ENCODE results near the gene NUP210L. TPM values are rescaled to one million over a fixed set of nuclear protein-coding genes. Genes with fewer than 3 reads are reported as not detected.
"Not testable (repeated sequence)": the region's sequence is repeated elsewhere in the genome, so short reads cannot be mapped to it uniquely, and the experiment has no call there.

Gene NUP210L
- polyA plus RNA-seq, 3 donors: 0.03 TPM; not detected in 2

- H3K4me3 Mint-ChIP-seq: no peak overlapping the region
- peaks cover 0 to 4% (median 0%) of the 10 kb centered on the region in 3 donors for H3K27me3 Mint-ChIP-seq (ENCODE audit: low read depth in 3 of 3)
- no peaks in the 10 kb centered on the region for H3K79me2 ChIP-seq (ENCODE audit: insufficient read depth, low read length)
These were observed 154.5 kb downstream of the NUP210L start for GRCh38 chr1:154000420-154000819.

GRCh38 chr1:153996882-153997281 lies 158.0 kb downstream of the NUP210L start:
- H3K9me3 Mint-ChIP-seq; H3K4me1 Mint-ChIP-seq; H4K20me1 ChIP-seq (ENCODE audit: insufficient read depth, low read length); H3K79me2 ChIP-seq (ENCODE audit: insufficient read depth, low read length); DNase-seq; H3K27ac ChIP-seq (ENCODE audit: low read depth in 1 of 2, low read length in 2 of 2); H3K9ac ChIP-seq (ENCODE audit: insufficient read depth, low read length, poor library complexity, severe bottlenecking); H3K4me2 ChIP-seq (replicated peaks; ENCODE audit: extremely low read depth, low read length, poor library complexity, severe bottlenecking); intact Hi-C loops (cut with micrococcal nuclease); H3K4me3 Mint-ChIP-seq; H2AFZ ChIP-seq (ENCODE audit: insufficient read depth, low read depth, low read length, poor library complexity, severe bottlenecking); H3K9me3 ChIP-seq (replicated peaks in 1 of 2; ENCODE audit: control insufficient read depth in 1 of 2, insufficient read depth in 1 of 2, low read length in 2 of 2); H3K27me3 Mint-ChIP-seq (ENCODE audit: low read depth in 3 of 3); H3K4me3 ChIP-seq (replicated peaks in 1 of 3; ENCODE audit: low read depth in 2 of 3, low read length in 3 of 3); H3K27me3 ChIP-seq (ENCODE audit: control insufficient read depth in 2 of 2, insufficient read depth in 2 of 2, low read length in 2 of 2); H3K27ac Mint-ChIP-seq: not testable (repeated sequence)
- H3K36me3 ChIP-seq (replicated peaks in 1 of 2; ENCODE audit: control insufficient read depth in 1 of 2, insufficient read depth in 2 of 2, low read length in 2 of 2): peaks cover 12 to 37% of the 10 kb centered on the region in 2 donors
- peaks cover 17 to 39% of the 10 kb centered on the region in 2 donors for H3K36me3 Mint-ChIP-seq
- peaks cover 2 to 11% of the 10 kb centered on the region in 2 donors for H3K4me1 ChIP-seq (ENCODE audit: control insufficient read depth in 1 of 2, insufficient read depth in 2 of 2, low read length in 2 of 2)
- WGBS (ENCODE audit: insufficient coverage): 94% methylated on average over 3 of the region's 10 CpGs

More at GRCh38 chr1:154000420-154000819, 154.5 kb downstream of the NUP210L start:
- 61% methylated on average over 2 of the region's 4 CpGs for WGBS (ENCODE audit: insufficient coverage)
- Histone ChIP-seq H4K20me1 (ENCODE audit: insufficient read depth, low read length) (no peaks in the 10 kb centered on the region), H3K4me2 (replicated peaks; ENCODE audit: extremely low read depth, low read length, poor library complexity, severe bottlenecking) (no peak overlapping the region), H3K36me3 (replicated peaks in 1 of 2; ENCODE audit: control insufficient read depth in 1 of 2, insufficient read depth in 2 of 2, low read length in 2 of 2) (peaks cover 2 to 3% of the 10 kb centered on the region in 2 donors), H3K4me1 (ENCODE audit: control insufficient read depth in 1 of 2, insufficient read depth in 2 of 2, low read length in 2 of 2) (no peaks in the 10 kb centered on the region), H3K4me3 (replicated peaks in 1 of 3; ENCODE audit: low read depth in 2 of 3, low read length in 3 of 3) (no peak overlapping the region), H2AFZ (ENCODE audit: insufficient read depth, low read depth, low read length, poor library complexity, severe bottlenecking) (no peak overlapping the region), H3K27me3 (ENCODE audit: control insufficient read depth in 2 of 2, insufficient read depth in 2 of 2, low read length in 2 of 2) (no peaks in the 10 kb centered on the region), H3K27ac (ENCODE audit: low read depth in 1 of 2, low read length in 2 of 2) (no peak overlapping the region), H3K9me3 (replicated peaks in 1 of 2; ENCODE audit: control insufficient read depth in 1 of 2, insufficient read depth in 1 of 2, low read length in 2 of 2) (no peaks in the 10 kb centered on the region), H3K9ac (ENCODE audit: insufficient read depth, low read length, poor library complexity, severe bottlenecking) (no peak overlapping the region)
- Mint-ChIP-seq H3K9me3 (peaks cover 0 to 2% (median 0%) of the 10 kb centered on the region in 7 donors), H3K27ac (no peak overlapping the region), H3K36me3 (peaks cover 4 to 5% of the 10 kb centered on the region in 2 donors), H3K4me1 (no peaks in the 10 kb centered on the region)
- no peak for TF ChIP-seq CTCF (IDR thresholded peaks at IDR 0.05)
- DNase-seq: no peak
- intact Hi-C loops (cut with micrococcal nuclease): no loop called here

Measured in CD14-positive monocyte (primary cell).